NCI-H460 (cell line): ENCODE results near the gene BBOF1. TPM values are rescaled to one million over a fixed set of nuclear protein-coding genes. Genes with fewer than 3 reads are reported as not detected.
"Not testable (repeated sequence)": the region's sequence is repeated elsewhere in the genome, so short reads cannot be mapped to it uniquely, and the experiment has no call there.

Experiments
- DNase-seq: peaks from one replicate; pipeline ENCODE4 v3.0.0-alpha.2; 2016; ENCODE audit warnings: low read depth; ENCODE audit errors: extremely low read depth
- polyA plus RNA-seq: library from polyadenylated mRNA; depleted of rRNA; stranded (reverse); fragments of >200 nt; gene quantifications from 2 replicates; pipeline ENCODE4 v1.2.3, GENCODE V29; 2014; cell fraction: nucleus; rRNA removed
- total RNA-seq: library from RNA; depleted of rRNA; stranded (reverse); fragments of >200 nt; shearing (Covaris generic); gene quantifications from 2 replicates; pipeline ENCODE4 v1.2.3, GENCODE V29; 2014; rRNA removed

Gene BBOF1, protein sequence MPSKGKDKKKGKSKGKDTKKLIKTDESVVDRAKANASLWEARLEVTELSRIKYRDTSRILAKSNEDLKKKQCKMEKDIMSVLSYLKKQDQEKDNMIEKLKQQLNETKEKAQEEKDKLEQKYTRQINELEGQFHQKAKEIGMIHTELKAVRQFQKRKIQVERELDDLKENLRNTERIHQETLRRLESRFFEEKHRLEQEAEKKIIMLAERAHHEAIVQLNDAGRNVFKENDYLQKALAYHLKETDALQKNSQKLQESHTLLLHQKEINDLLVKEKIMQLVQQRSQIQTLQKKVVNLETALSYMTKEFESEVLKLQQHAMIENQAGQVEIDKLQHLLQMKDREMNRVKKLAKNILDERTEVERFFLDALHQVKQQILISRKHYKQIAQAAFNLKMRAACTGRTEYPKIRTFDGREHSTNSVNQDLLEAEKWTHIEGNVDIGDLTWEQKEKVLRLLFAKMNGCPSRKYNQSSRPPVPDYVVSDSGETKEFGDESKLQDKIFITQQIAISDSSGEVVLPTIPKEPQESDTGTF
- 1.7 and 2.8 TPM in 2 replicates for total RNA-seq
- 1.5 and 2.0 TPM in 2 replicates for polyA plus RNA-seq

GRCh38 chr14:74018586-74019407, at the start of gene BBOF1, which contains the start of gene ENTPD5:
Gene BBOF1, plus strand, starts transcription at chr14:74019349. Its CDS starts 130 bp downstream, at chr14:74019479.
Gene ENTPD5, minus strand, starts transcription at chr14:74019288. Its CDS starts 31,186 bp downstream, at chr14:73988102.
- peak; percentile 77 for DNase-seq

DNA sequence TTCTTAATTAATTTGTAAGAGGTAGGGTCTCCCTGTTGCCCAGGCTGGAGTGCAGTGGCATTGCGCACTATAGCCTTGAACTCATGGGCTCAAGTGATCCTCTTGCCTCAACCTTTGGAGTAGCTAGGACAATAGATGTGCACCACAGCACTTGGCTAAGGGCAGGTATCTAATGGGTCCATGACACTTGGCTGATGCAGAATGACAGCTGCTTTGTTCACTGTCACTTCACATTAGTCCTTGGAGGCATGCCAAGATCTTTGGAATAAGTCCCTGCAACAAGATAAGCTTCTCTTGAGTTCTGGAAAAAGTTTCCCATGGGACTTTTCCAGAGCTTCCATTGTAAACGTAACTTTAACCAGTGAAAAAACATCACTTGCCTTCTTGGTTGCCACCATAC, 45.7 kb upstream of the BBOF1 start:
- no peak for DNase-seq

DNA sequence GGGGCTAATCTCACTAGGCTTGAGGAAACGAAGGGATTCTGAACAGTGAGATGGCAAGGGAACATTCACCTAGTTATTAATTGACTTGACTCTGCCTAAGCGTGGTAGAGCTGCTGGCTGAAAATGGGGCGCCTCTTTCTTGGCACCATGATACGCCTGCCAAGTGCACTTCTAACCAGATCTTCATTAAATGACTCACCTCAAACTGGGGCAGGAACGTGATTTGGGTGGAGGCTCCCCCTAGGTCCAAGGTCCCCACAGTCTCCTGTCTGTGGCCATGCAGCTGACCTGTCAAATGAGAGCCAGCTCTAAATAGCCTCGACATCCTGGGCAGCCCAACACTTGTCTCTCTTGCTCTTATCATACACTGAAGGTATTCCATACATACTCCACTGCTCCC, 43.0 kb upstream of the BBOF1 start:
- DNase-seq = no peak

DNA sequence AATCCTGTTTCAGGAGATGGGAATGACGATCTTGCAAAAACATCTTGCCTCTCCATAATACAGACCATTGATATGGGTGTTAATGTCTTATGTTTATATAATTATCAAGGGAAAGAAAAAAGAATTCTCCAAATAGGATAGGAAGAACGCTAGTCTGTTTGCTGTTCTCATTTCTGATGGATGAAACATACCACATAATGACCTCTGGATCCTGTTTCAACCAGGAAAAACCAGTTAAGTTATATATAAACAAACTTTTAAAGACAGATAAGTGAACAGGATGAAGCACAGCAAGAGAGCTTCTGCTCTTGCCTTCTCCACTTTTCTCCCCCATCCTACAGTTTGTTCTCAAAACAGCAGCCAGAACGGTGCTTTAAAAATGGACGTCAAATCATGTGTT, 41.3 kb upstream of the BBOF1 start:
- no peak for DNase-seq

GRCh38 chr14:73988065-73988464, 31.1 kb upstream of the BBOF1 start:
- no peak for DNase-seq

GRCh38 chr14:73988656-73989055, 30.5 kb upstream of the BBOF1 start:
- DNase-seq = not testable (repeated sequence)

- DNase-seq = no peak
These were observed 28.1 kb upstream of the BBOF1 start for GRCh38 chr14:73991092-73991491.

GRCh38 chr14:73994926-73995325, 24.2 kb upstream of the BBOF1 start:
- DNase-seq = not testable (repeated sequence)

DNA sequence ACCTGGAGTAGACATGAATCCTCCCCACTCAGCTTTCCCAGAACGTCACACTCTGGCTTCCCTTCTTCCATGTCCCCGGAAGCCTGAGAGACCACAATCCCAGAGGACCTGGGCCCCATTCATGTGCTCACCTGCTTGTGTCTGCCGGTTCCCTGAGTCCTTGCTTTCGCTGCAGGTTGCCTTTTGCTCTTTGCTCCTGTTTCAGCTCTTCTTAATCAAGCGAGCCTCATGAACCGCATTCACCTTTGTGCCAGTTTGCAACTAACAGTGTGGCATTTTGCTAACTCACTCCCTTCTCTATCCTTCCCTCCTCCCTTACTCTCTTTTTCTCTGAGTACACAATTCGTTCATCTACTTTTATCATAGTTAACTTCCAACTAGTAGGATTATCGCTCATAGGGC, 23.2 kb upstream of the BBOF1 start:
- DNase-seq = no peak

GRCh38 chr14:73996731-73997107, 22.4 kb upstream of the BBOF1 start:
- no peak for DNase-seq

DNA sequence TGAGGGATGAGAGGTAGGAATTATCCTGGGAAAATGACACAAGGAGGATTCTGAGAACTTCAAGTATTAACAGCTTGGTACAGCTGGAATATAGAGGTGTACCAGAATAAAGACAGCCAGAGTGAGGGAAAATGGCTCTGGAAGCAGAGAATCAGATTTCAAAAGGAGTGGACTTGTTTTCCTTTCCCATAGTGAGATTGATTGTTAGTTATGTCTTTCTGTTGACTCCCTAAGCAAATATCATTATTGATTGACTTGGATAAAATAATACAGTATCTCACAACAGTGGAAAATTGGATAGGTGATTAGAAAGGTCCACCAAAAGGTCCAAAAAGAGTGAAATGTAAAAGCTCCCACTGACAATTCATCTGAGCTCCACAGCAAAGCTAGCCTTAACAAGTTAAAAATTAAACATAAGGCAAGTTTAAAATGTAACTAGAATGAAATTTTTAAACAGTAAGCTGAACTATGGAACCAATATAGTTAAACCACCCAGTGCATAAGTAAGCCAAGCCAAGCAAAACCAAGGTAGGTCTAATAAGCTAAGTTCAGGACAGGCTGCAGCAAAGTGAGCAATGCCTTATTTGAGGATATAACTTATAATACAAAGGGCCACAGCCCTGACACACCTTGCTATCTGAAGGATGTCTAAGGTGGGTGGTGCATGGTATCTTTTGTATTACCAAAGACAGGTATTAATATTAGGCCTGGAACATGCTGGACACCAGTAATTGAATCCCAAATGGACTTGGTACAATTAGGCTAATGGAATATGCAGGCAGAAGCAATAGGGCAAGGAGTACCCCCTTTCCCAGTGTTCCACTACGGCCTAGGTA, 21.8 kb upstream of the BBOF1 start:
- DNase-seq = no peak

DNA sequence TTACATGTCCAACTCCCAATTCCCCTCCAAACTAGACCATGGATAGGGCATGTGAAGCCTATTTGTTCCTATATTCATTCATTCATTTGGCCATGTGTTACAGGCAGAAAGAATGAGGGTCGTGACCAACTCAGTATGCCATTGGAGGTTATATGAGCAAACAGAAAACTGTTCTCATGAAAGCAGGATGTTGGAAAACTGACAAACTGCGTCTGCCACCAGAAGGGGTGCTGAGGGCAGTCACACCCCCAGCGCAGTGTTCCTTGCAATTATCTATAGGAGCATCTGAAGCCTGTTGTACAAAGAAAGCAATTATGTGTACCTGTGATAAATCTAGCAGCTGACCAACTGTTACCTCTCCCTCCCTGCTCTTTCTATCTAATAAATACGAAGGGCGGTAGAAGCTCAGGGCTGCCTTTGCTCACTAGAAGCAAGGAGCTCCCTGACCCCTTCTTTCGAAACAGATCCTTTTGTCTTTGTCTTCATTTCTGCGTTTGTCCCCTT, 21.2 kb upstream of the BBOF1 start:
- no peak for DNase-seq

- DNase-seq = no peak
These were observed 20.4 kb upstream of the BBOF1 start for GRCh38 chr14:73998726-73999125.

GRCh38 chr14:74005664-74006063, 13.5 kb upstream of the BBOF1 start:
- not testable (repeated sequence) for DNase-seq

GRCh38 chr14:74008843-74009499, 10.2 kb upstream of the BBOF1 start:
- DNase-seq = no peak

GRCh38 chr14:74014299-74014698, 4.8 kb upstream of the BBOF1 start:
- no peak for DNase-seq

GRCh38 chr14:74015176-74015575, 4.0 kb upstream of the BBOF1 start:
- DNase-seq = no peak

DNA sequence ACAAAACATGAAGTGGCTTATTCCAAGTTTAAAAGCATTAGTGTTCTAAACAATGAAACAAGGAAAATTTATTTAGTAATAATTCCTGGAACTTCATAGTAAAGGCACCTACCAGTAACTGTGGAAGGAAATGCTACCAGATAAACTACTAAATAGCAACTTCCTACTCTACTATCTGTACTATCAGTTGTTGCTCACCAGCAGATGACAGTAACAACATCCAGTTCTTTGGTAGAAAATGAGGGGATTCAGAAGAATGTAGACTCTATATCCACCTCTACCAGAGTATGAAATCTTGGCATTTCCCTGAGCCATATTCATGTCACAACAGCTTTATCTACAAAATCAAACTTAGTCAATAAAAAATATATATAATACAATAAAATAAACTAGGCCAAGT, 3.2 kb upstream of the BBOF1 start:
- no peak for DNase-seq

GRCh38 chr14:74018174-74018585, 969 bp upstream of the BBOF1 start:
- no peak for DNase-seq
